Measurements from ENCODE around the gene KIAA2012. TPM values are rescaled to one million over a fixed set of nuclear protein-coding genes. Genes with fewer than 3 reads are reported as not detected.

Gene KIAA2012
- polyA plus RNA-seq, 1 donor (not counting 4 experiments of a cell fraction or from before 2014, with no cell fraction given) = not detected

GRCh38 chr2:202091476-202091875, 18.4 kb downstream of the KIAA2012 start:
- no peak overlapping the region for H3K9ac ChIP-seq (ENCODE audit: control insufficient read depth, extremely low read depth, insufficient read depth, low read length)
- dilution Hi-C loops (cut with MboI; ENCODE audit: extremely low pct_ligation_motif_present, low sequenced_read_pairs) = no loop called here
- no peak overlapping the region for H3K4me3 ChIP-seq (ENCODE audit: control insufficient read depth in 2 of 3, extremely low read depth in 1 of 3, insufficient read depth in 2 of 3, low read depth in 1 of 3, low read length in 3 of 3)
- no peaks in the 10 kb centered on the region for H3K36me3 ChIP-seq (ENCODE audit: control insufficient read depth in 2 of 2, extremely low read depth in 1 of 2, insufficient read depth in 2 of 2, low read length in 2 of 2)
- peaks cover 5% of the 10 kb centered on the region for H3K27me3 ChIP-seq (ENCODE audit: control insufficient read depth, extremely low read depth, insufficient read depth, low read length)
- H3K79me2 ChIP-seq (ENCODE audit: control insufficient read depth, insufficient read depth, low read length) = no peaks in the 10 kb centered on the region
- TF ChIP-seq CTCF (optimal IDR thresholded peaks at IDR 0.05 in 1 of 3, IDR thresholded peaks at IDR 0.05 in 1 of 3, conservative IDR thresholded peaks at IDR 0.05 in 1 of 3; ENCODE audit: extremely low read depth in 1 of 3, insufficient read depth in 2 of 3, low read length in 3 of 3) = no peak
- no peak for TF ChIP-seq EZH2 (IDR thresholded peaks at IDR 0.05; ENCODE audit: low read length)
- no peaks in the 10 kb centered on the region for H3K9me3 ChIP-seq (ENCODE audit: control insufficient read depth, low read depth, low read length)
- no peaks in the 10 kb centered on the region for H3K4me1 ChIP-seq (ENCODE audit: control insufficient read depth, extremely low read depth, insufficient read depth, low read length)
- H3K27ac ChIP-seq (ENCODE audit: control insufficient read depth, insufficient read depth, low read length) = no peak overlapping the region
- no peak overlapping the region for H2AFZ ChIP-seq (ENCODE audit: control insufficient read depth, low read length)
- FAIRE-seq (no peak), DNase-seq (ENCODE audit: low read depth, low spot score) (no peak)
- H4K20me1 ChIP-seq (ENCODE audit: control insufficient read depth, extremely low read depth, insufficient read depth, low read length) = no peaks in the 10 kb centered on the region
- no peaks in the 10 kb centered on the region for H3K9me1 ChIP-seq (ENCODE audit: control insufficient read depth, extremely low read depth, insufficient read depth, low read length)
- H3K4me2 ChIP-seq (ENCODE audit: control insufficient read depth, extremely low read depth, insufficient read depth, low read depth, low read length) = no peak overlapping the region

GRCh38 chr2:202094426-202094986, 21.5 kb downstream of the KIAA2012 start:
- no peak overlapping the region for H3K4me3 ChIP-seq (ENCODE audit: control insufficient read depth in 2 of 3, extremely low read depth in 1 of 3, insufficient read depth in 2 of 3, low read depth in 1 of 3, low read length in 3 of 3)
- no peak overlapping the region for H3K4me2 ChIP-seq (ENCODE audit: control insufficient read depth, extremely low read depth, insufficient read depth, low read depth, low read length)
- no peaks in the 10 kb centered on the region for H3K79me2 ChIP-seq (ENCODE audit: control insufficient read depth, insufficient read depth, low read length)
- no peak overlapping the region for H2AFZ ChIP-seq (ENCODE audit: control insufficient read depth, low read length)
- FAIRE-seq = no peak
- dilution Hi-C loops (cut with MboI; ENCODE audit: extremely low pct_ligation_motif_present, low sequenced_read_pairs) = no loop called here
- TF ChIP-seq CTCF (optimal IDR thresholded peaks at IDR 0.05 in 1 of 3, IDR thresholded peaks at IDR 0.05 in 1 of 3, conservative IDR thresholded peaks at IDR 0.05 in 1 of 3; ENCODE audit: extremely low read depth in 1 of 3, insufficient read depth in 2 of 3, low read length in 3 of 3) (no peak), EZH2 (IDR thresholded peaks at IDR 0.05; ENCODE audit: low read length) (no peak)
- DNase-seq (ENCODE audit: low read depth, low spot score) = no peak
- H3K27ac ChIP-seq (ENCODE audit: control insufficient read depth, insufficient read depth, low read length) = no peak overlapping the region
- H3K9me3 ChIP-seq (ENCODE audit: control insufficient read depth, low read depth, low read length) = no peaks in the 10 kb centered on the region
- H4K20me1 ChIP-seq (ENCODE audit: control insufficient read depth, extremely low read depth, insufficient read depth, low read length) = no peaks in the 10 kb centered on the region
- no peak overlapping the region for H3K9ac ChIP-seq (ENCODE audit: control insufficient read depth, extremely low read depth, insufficient read depth, low read length)
- no peaks in the 10 kb centered on the region for H3K9me1 ChIP-seq (ENCODE audit: control insufficient read depth, extremely low read depth, insufficient read depth, low read length)
- no peaks in the 10 kb centered on the region for H3K4me1 ChIP-seq (ENCODE audit: control insufficient read depth, extremely low read depth, insufficient read depth, low read length)
- H3K36me3 ChIP-seq (ENCODE audit: control insufficient read depth in 2 of 2, extremely low read depth in 1 of 2, insufficient read depth in 2 of 2, low read length in 2 of 2) = no peaks in the 10 kb centered on the region
- no peaks in the 10 kb centered on the region for H3K27me3 ChIP-seq (ENCODE audit: control insufficient read depth, extremely low read depth, insufficient read depth, low read length)
